RWPE1 (cell line): ENCODE data around the gene TMIGD3.

Experiments
- CTCF ChIA-PET: fragments of 350-600 bp; sonication (Branson Sonifier 250); formaldehyde crosslinking; extraction: SDS; loops from one replicate; lab custom pipeline; 2021; lab: Yijun Ruan, JAX
- POLR2A ChIA-PET: fragments of 400-600 bp; formaldehyde crosslinking; extraction: SDS; loops from one replicate; lab custom pipeline; 2020; ENCODE audit warnings: antibody characterized with exemption; ENCODE audit not compliant: low non-redundant PET; lab: Yijun Ruan, JAX
- DNase-seq: peaks from one replicate; pipeline ENCODE4 v3.0.0; 2012; ENCODE audit warnings: low spot score
- H3K27ac ChIP-seq: fragments of 450-650 bp; 2 replicates; pipeline ENCODE4 v1.5.1; 2017
- TF ChIP-seq, protein P1 (sequence below): fragments of 450-650 bp; conservative IDR thresholded peaks from 2 replicates; pipeline ENCODE4 v1.5.1; 2017; ENCODE audit warnings: low read depth, mild to moderate bottlenecking

The TMIGD3 gene

DNA sequence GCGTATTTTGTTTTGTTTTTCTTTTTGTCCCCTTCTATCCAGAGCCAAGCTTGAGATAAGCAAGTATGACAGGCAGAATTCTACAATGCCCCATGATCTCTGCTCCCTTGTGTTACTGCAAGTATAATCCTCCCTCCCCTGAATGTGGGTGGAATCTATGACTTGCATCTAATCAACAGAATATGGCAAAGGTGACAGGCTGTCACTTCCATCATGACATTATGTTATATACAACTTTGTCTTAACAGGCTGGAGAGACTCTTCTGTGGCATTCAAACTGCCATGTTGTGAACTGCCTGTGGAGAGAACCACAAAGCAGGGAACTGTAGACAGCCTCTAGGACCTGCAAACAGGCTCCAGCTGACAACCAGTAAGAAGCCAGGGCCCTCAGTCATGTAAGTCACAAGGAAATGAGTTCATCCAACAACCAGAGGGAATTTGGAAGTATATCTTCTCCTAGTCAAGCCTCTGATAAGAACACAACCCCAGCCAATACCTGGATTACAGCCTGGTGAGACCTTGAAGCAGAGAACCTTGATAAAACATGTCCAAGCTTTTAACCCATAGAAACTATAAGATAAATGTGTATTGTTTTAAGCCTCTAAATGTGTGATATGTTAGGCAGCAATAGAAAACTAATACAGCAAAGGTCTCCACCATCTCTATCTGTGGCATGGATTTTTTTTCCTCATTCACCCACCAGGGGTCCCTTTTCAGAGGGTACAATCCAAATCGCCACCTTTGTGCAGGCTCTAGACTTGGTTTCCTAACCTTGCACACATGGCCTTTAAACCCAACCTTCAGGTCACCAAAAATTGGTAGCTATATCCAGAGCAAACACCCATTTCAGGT is 35.3 kb downstream of the TMIGD3 start:
- no peak for DNase-seq
- POLR2A ChIA-PET: no interaction called here
- CTCF ChIA-PET: no interaction called here
- TF ChIP-seq, protein P1, sequence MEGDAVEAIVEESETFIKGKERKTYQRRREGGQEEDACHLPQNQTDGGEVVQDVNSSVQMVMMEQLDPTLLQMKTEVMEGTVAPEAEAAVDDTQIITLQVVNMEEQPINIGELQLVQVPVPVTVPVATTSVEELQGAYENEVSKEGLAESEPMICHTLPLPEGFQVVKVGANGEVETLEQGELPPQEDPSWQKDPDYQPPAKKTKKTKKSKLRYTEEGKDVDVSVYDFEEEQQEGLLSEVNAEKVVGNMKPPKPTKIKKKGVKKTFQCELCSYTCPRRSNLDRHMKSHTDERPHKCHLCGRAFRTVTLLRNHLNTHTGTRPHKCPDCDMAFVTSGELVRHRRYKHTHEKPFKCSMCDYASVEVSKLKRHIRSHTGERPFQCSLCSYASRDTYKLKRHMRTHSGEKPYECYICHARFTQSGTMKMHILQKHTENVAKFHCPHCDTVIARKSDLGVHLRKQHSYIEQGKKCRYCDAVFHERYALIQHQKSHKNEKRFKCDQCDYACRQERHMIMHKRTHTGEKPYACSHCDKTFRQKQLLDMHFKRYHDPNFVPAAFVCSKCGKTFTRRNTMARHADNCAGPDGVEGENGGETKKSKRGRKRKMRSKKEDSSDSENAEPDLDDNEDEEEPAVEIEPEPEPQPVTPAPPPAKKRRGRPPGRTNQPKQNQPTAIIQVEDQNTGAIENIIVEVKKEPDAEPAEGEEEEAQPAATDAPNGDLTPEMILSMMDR: no peak
- no peak overlapping the region for H3K27ac ChIP-seq

DNA sequence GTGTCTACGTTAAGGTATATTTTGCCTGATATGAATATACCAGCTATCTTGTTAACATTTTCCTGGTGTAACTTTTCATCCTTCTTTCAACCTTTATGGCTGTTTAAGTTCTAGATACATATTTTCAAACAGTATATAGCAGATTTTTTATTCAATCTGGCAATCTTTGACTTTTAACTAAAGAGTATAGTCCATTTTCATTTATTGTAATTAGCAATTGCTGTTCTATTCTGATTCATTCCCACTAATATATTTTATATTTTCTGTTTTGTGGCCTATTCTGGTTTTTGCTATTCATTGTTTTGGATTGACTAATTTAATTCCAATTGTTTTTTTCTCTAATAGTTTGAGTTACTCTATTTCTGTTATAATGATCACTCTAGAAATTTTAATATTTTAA is 37.0 kb downstream of the TMIGD3 start:
- H3K27ac ChIP-seq: no peak overlapping the region
- CTCF ChIA-PET: interaction anchor here (0.5 to 0.7 kb wide), 3 partner anchors 31 to 88 kb away, joined by 3 to 5 read pairs (median 3); no protein-coding TSS in a partner anchor
- DNase-seq: no peak
- POLR2A ChIA-PET: no interaction called here
- TF ChIP-seq, protein P1: no peak

DNA sequence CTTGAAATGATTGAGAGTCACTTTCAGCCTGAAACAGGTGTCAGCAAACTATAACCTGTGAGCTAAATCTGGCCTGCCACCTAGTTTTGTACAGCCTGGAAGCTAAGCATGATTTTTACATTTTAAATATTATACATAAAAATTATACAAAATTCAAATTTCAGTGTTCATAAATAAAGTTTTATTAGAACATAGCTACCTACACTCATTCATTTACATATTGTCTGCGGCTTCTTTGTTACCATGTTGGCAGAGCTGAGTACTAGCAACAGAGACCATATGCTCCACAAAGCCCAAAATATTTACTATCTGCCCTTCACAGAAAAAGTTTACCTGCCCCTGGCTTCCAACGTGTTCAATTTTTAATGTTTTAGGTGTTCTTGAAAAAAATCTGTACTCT is 37.7 kb downstream of the TMIGD3 start:
- CTCF ChIA-PET: interaction anchor here (0.6 kb wide), 1 partner anchor 89 kb away, joined by 3 read pairs; no protein-coding TSS in a partner anchor
- H3K27ac ChIP-seq: no peak overlapping the region
- TF ChIP-seq, protein P1: no peak
- POLR2A ChIA-PET: no interaction called here
- no peak for DNase-seq

DNA sequence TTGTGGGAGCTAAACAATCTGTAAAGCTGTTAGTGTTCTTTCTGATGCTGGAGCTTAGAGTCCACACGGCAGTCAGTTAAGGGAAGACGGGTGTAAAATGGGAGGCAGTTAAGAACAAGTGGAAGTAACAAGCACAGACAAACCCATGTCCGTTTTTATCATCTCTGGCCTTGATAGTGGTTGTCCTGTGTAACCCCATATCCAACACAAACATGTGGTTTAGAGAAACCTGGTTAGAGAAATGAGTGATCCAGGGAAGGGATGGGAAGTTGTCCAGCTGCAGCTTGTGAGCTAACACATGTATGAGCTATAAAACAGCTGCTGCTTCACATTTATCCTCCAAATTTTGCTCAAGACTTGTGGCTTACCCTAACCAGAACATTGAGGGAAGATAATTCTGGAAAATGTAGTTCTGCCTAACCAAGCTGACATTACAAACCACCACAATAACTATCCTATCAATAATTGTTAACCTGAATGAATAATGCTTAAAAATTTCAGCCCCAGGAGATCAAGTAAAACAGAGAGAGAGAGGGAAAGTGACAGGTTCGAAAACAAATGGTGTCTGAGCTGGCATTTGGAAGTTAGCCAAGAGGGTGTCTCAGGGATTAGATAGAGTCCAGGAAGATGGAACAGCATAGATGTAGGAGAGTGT is 40.3 kb downstream of the TMIGD3 start:
- ChIA-PET CTCF (no interaction called here), POLR2A (interaction anchor here (0.8 kb wide), 1 partner anchor 14 kb away, joined by 3 read pairs; no protein-coding TSS in a partner anchor)
- TF ChIP-seq, protein P1: no peak
- H3K27ac ChIP-seq: no peak overlapping the region
- peak; percentile 20 for DNase-seq

DNA sequence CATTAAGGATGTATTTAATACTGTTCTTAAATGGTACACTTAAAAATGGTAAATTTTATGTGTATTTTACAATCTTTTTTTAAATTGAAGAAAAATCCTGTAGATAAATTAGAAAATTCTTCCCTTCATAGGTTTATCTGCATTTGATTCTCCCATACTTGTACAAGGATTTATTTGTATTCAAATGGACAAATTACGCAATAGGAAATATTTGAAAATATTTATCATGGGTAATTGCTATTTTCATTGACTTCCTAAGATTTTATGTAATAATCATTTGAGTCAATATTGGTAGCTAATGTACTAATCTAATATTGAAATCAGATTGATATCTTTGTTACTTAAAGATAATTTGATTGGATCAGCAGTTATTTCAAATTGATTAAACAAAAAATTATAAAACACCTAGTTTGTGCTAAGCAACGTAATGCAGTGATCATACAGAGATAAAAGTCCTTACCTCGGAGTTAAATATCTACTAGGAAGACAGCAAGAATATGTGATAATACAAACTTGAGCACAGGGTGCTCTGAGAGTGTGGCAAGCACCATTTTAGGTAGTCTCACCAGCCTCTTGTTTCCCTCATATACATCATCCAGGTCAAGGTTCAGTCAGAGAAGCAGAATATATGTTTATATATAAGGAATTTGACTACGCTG is 40.9 kb downstream of the TMIGD3 start:
- TF ChIP-seq, protein P1: no peak
- no peak overlapping the region for H3K27ac ChIP-seq
- ChIA-PET CTCF (interaction anchor here (0.8 kb wide), 1 partner anchor 252 kb away, joined by 6 read pairs; no protein-coding TSS in a partner anchor), POLR2A (interaction anchor here (0.8 kb wide), 1 partner anchor 15 kb away, joined by 3 read pairs; no protein-coding TSS in a partner anchor)
- DNase-seq: no peak

DNA sequence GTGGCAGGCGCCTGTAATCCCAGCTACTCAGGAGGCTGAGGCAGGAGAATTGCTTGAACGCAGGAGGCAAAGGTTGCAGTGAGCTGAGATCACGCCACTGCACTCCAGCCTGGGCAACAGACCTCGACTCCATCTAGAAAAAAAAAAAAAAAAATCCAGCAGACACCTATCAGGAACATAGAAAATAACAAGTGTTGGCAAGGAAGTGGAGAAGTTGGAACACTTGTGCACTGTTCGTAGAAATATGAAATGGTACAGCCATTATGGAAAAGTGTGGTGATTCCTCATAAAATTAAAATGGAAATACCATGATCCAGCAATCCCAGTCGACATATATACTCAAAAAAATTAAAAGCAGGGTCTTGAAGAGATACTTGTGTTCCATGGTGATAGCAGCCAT is 41.7 kb downstream of the TMIGD3 start:
- ChIA-PET POLR2A (interaction anchor here (0.6 kb wide), 1 partner anchor 8 kb away, joined by 4 read pairs; no protein-coding TSS in a partner anchor), CTCF (interaction anchor here (0.7 to 0.8 kb wide), 2 partner anchors 253 to 1136 kb away, joined by 3 to 6 read pairs; no protein-coding TSS in a partner anchor)
- no peak for DNase-seq
- TF ChIP-seq, protein P1: no peak
- H3K27ac ChIP-seq: no peak overlapping the region
